Measurements from ENCODE around the gene GDPD5.

Gene GDPD5

DNA sequence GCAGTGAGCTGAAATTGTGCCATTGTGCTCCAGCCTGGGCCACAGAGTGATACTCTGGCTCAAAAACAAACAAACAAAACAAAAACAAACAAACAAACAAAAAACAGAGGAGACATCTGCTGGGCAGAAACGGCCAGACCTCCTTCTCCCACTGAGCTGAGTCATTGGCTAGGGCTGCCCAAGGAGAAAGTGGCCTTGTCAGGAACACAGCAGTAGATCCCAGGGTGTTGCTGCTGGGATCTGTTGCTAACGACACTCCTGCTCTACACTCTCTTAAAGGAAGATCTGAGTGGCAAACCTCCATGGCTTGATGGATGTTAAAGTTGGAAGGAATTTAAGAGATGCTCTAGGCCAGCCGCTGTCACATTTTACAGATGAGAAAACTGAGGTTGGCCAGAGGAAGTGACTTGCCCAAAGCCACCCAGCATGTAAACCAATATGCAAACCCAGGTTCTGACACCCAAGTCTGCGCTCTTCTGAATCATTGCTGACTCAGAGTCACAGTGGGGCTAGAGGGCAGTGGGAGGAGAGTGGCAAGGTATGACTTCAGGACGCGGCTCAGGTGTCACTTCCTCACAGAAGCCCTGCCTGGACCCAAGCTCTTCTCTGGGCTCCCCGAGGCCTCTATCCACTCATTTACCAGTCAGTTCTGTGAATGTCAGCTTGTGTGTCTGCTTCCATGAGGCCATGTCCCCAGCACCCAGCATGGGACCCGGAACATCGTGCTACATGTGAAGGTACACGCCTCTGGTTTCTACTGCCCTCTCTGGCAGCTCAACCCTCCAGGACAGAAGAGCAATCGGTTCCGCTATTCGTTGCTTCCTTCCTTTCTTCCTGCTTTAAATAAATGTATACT, 11.3 kb upstream of the GDPD5 start:
- no peak for DNase-seq

GRCh38 chr11:75535071-75535470, 9.3 kb upstream of the GDPD5 start:
- DNase-seq: no peak

DNA sequence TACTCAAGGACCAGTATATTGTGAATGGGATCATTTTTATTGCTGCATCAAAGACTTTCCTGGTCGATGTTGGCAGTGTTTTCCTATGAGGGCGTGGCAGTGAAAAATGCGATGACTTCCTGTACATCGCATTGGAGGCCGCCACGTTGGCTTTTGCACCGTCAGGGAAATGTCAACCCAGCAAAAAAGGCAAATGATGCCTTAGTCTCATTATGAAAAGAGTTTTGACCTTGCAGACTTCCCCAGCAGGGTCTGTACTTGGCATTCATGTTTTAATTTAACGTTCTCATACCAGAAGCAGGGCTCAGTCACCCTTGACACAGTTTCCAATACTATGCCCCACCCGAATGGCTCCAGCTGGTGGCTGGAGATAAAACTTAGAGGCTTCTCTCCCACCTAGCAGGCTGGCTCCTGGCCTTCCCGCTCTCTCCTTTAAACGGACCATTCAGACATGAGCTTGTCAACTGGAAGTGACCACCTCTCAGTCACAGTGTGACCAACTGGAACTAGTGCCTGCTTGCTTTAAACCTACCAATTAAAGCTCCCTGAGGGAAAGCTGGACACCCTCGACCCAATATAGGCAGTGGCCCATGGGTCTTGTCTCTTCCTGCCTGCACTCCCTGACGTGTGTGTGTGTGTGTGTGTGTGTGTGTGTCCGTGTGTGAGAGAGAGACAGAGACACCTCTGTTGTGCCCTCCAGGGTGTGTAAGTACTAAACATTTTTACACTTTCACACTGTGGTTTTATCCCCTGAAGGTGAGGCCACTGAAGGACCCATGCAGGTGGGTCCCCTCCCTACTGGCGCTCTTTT, 8.7 kb upstream of the GDPD5 start:
- DNase-seq: no peak

DNA sequence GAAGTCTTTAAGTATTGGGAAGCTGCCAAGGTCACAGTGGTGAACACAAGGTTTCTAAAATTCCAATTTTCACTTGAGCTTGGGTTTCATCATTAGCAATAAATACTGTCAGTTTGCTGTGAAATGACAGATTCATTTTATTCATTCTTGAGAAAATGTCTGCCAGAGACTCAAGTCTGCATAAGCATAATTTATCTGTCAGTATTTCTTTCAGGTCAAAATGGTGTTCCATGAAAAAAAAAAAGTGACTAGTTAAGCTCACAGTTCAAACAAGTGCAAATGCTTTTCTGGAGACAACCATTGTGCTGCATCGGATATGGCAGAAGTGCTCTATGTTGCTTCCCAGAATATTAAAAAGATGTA, 8.1 kb upstream of the GDPD5 start:
- no peak for DNase-seq

DNA sequence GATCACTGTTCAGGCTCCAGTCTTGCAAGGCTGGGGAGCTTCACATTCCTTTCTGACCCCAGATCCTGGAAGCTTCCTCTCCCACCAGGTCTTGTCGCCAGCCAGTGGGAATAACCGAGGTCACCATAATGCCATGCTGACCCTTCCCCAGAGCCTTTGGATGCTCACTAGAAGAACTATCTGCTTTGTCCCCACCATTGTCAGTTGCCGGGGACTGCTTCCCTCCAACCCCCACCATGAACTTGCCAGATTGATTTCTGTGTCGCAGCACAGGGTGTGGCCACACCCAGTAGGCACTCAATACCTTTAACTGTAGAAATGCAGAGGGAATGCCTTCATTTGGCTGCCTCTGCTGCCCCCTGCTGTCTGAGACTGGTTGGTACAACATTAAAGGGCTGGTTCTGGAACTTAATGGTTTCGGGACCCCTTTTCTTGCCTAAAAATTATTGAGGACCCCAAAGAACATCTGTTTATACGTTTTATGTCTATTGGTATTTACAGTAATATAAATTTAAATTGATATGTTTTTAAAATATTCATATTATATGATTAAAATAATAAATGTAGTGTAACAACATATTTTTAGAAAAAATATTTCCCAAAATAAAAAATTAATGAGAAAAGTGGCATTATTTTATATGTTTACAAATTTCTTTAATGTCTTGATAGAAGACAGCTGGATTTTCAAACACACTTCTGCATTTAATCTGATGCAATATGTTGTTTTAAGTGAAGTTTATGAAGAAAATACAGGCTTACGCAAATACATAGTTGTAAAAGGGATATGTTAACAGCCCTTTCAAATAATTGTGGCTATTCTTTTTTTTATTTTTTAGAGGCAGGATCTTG, 6.7 kb upstream of the GDPD5 start:
- no peak for DNase-seq

DNA sequence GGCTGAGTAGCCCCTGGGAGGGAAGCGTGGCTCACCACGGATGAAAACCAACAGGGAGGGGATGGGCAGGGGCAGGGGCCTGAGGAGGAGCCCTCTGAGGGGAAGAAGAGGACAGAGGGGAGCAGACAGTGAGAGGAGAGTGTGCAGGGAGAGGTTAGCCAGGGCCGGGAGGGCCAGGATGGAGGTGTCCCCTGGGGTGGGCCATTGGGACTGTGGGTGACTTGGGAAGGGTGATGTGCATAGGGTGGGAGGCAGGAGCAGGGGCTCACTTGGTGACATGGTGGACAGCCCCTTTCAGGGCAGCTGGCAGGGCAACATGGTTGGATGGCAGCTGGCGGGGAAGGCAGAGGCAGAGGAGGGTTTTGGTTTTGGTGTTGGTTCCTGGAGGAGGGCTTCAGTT, 5.6 kb upstream of the GDPD5 start:
- DNase-seq: no peak

GRCh38 chr11:75530577-75530976, 4.8 kb upstream of the GDPD5 start:
- no peak for DNase-seq

DNA sequence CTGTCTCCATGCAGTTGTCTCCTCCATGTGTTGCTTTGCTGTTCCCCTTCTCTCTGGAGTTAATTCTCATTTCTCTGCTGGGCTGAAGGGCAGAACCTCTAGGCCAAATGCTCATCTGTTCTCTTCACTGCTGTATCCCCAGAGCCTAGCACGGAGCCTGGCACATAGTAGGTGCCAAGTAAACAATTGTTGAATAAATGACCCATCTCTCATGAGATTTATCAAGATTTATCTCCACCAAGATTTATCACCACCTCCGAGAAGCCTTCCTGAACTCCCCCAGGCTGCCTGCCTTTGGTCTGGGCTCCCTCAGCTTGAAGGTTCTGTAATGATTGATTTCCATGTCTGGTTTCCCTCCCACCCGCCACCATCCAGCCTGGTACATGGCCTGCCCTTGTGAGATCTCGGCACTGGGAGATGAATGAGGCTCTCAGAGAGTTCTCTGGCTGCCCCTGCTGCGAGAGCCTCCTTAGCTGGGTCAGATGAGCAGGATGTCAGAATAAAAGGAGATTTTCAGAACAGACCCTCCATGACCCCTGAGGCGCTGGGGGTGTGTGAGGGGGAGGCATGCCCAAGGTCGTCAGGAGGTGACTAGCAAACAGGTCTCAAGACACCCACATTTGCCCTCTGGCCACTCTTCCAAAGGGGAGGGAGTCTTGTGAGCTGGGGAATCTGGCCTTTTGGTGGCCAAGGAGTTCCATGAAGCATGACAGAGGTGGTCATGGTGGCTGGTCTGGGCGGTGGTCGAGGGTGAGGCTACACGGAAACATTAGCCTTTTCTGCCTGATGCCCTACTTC, 2.4 kb upstream of the GDPD5 start:
- DNase-seq: no peak

DNA sequence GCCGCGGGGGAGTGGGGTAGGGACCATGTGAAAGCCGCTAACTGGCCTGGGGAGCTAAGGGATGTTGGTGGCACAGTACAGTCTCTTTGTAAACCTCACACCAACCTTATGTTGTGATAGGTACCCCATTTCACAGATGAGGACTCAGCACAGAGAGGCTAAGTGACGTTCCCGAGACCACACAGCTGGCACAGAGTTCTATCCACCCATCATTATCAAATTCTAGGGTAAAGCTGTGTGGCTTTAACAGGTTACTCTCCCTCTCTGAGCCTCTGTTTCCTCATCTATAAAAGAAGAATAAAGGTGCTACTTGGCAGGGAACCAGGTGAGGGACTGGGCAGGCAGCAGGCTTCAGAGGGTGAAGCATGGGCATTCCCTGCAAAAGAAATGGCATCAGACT, 1.4 kb upstream of the GDPD5 start:
- DNase-seq: no peak

DNA sequence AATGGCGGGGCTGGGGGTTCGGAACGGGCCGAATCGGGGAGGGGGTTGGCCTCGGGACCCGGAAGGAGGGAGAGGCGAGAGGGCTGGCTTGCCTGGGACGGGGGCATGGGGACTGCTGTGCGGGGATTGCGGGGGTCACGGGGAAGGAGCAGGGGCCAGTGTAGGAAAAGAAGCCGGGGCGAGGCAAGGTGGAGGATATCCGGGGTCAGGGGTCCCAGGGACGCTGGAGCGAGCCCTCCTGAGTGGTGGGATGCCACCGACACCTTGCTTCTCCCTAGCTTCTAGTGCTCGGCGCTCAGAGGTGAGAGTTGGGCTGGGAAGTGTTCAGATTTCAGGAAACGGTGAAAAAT, 426 bp upstream of the GDPD5 start:
- no peak for DNase-seq

- DNase-seq: no peak
Measured at GRCh38 chr11:75524665-75525432, 892 bp downstream of the GDPD5 start.

GRCh38 chr11:75523811-75524664, 1.7 kb downstream of the GDPD5 start:
- no peak for DNase-seq

DNA sequence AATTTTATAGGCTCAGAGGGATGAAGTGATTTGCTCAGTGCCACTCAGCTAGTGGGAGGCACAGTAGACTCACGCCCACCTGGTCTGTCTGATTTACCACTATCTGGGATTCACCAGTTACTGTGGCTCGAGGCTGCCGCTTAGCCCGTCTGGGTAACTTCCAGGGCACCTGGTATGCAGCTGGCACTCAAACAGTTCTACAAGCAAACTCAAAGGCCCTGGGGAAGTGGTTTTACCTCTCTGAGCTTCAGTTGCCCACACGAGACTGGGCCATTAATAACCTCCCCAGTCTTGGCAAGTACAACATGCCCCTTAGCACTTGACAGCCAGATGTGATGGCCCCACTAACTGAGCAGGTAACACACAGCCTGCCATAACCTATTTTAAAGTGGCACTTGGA, 2.6 kb downstream of the GDPD5 start:
- no peak for DNase-seq

GRCh38 chr11:75522286-75523044, 3.3 kb downstream of the GDPD5 start:
- no peak for DNase-seq

GRCh38 chr11:75520688-75521087, 5.1 kb downstream of the GDPD5 start:
- no peak for DNase-seq

DNA sequence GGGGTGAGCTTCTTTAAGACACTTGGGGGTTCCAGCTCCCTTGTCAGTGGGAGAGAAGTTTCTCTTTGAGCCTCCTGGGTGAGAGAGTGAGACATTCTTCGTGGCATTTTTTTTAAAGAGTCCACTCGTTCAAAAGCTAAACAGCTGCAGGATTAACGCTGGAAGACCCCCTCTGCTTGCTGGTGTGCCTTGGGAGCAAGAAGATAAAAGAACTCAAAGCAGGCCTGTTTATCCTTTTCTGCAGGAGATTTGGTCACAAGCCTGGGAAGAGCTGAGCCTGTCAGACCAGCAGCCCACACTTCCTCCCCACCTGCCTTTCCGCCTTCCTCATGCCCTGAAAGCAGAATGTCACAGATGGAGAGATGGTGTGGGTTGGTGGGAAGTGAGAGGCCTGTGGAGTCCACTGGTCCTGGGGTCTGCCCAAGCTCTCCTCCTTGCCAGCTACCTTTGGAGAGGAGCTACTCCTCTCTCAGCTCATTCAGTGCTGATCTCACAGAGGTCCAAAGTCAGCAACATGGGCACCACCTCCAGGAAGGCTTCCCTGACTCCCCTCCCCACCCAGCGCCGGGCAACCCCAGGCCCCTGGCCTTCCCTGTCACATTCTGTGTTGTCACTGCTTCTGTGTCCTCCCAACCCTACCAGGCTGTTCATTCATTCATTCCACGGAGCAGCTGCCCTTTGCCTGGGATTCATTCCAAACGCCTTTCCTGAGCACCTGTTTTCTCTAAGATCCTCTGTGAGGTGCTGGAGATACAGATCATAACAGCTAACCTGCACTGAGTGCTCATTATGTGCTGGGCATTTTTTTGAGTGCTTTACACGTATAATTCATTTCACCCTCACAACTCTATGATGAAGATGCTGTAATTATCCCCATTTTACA, 6.7 kb downstream of the GDPD5 start:
- DNase-seq: no peak

DNA sequence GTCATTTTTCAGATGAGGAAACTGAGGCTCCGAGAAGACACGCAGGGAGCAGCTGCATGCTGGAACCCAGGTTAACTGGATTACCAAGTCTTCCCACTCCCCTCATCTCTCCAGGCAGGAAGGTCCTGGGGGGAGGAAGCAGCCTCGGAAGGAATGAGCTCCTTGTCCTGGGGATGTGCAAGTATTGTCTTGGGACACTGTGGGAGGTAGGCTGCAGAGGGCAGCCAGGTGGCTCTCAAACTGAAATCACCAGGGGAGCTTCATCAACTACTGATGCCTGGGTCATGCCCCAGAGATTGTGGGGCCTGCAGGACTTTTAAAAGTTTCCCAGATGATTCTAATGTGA, 7.6 kb downstream of the GDPD5 start:
- no peak for DNase-seq

DNA sequence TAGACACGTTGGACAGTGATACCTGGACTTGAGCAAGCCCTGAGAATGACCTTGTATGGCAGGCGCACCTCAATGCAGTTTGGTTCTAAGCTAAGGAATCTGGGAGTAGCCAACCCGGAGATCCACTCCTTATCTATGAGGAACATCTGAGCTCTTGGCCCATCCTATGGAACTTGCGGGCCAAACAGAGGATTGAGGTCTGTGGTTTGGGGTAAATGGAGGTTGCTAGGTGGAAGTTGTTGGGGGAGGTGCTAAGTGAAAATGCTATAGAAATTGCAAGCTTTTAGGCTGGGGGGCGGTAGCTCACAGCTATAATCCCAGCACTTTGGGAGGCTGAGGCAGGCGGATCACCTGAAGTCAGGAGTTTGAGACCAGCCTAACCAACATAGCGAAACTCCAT, 8.9 kb downstream of the GDPD5 start:
- DNase-seq: no peak

DNA sequence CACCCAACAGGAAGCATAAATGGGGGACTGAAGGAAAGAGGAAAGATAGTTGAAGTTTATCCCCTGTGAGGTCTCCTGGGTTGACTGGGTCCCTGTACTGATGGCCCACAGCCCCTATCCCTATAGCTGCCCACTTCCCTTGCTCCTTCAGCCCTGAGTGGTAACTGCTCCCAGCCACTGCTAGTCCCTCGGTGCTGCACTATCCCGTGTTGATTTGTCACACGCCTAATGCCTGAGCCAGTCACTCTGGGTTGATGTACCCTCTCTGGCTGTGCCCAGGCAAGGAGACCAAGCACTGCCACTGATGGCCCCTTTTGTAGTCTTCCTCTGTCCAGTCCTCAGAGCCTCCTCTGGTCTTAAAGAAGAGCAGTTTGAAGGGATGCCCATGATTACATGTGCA, 9.6 kb downstream of the GDPD5 start:
- DNase-seq: no peak

Data from activated gamma-delta T cell (primary cell).